AG09309 (cell line): ENCODE measurements around the gene CDK6.
A peak's percentile ranks its signal among the peaks of the same experiment; 100 is the strongest.

Experiments
- DNase-seq: peaks from one replicate; pipeline ENCODE4 v3.0.0-alpha.2; 2010; ENCODE audit warnings: low read depth
- H3K4me3 ChIP-seq: 2 replicates; pipeline ENCODE4 v1.5.1; 2011; ENCODE audit warnings: mild to moderate bottlenecking, low read depth, low read length, moderate library complexity; ENCODE audit not compliant: control insufficient read depth
- CTCF ChIP-seq: IDR thresholded peaks from 2 replicates; pipeline ENCODE4 v1.5.1; 2011; ENCODE audit warnings: mild to moderate bottlenecking, low read depth, low read length, inconsistent platforms; ENCODE audit not compliant: insufficient read depth, control insufficient read depth; ENCODE audit errors: missing control alignments

Gene CDK6

GRCh38 chr7:92839901-92840300, 3.5 kb upstream of the CDK6 start:
- no peak for TF ChIP-seq CTCF
- no peak overlapping the region for H3K4me3 ChIP-seq
- DNase-seq: no peak

GRCh38 chr7:92838934-92839333, 2.6 kb upstream of the CDK6 start:
- TF ChIP-seq CTCF: no peak
- no peak overlapping the region for H3K4me3 ChIP-seq
- no peak for DNase-seq

- no peak for DNase-seq
- TF ChIP-seq CTCF: no peak
- H3K4me3 ChIP-seq: peak overlapping the region; percentile 84
Measured at GRCh38 chr7:92837000-92837749, 802 bp upstream of the CDK6 start.

GRCh38 chr7:92835851-92836488, 403 bp downstream of the CDK6 start:
- H3K4me3 ChIP-seq: peak overlapping the region; percentile 84
- TF ChIP-seq CTCF: no peak
- no peak for DNase-seq

- peak overlapping the region; percentile 84 for H3K4me3 ChIP-seq
- TF ChIP-seq CTCF: no peak
- no peak for DNase-seq
Measured at GRCh38 chr7:92835261-92835850, 1.0 kb downstream of the CDK6 start.

GRCh38 chr7:92834507-92835260, 1.7 kb downstream of the CDK6 start:
- H3K4me3 ChIP-seq: peak overlapping the region; percentile 84
- no peak for TF ChIP-seq CTCF
- DNase-seq: no peak
